Caco-2 (cell line): Measurements from ENCODE around the gene PODXL2. TPM values are rescaled to one million over a fixed set of nuclear protein-coding genes. Genes with fewer than 3 reads are reported as not detected.
A peak's percentile ranks its signal among the peaks of the same experiment; 100 is the strongest.

Experiments
- BruUV-seq: library from RNA; stranded (reverse); fragments of 400-500 nt; replicated peaks from 2 replicates; lab custom pipeline; 2021; lab: Mats Ljungman, UMichigan
- CTCF ChIA-PET: fragments of 300-600 bp; sonication (Branson Sonifier 250); formaldehyde crosslinking; loops from one replicate; lab custom pipeline; 2022; ENCODE audit warnings: antibody characterized with exemption; lab: Charles Lee
- POLR2A ChIA-PET: fragments of 300-600 bp; sonication (Branson Sonifier 250); formaldehyde crosslinking; loops from one replicate; lab custom pipeline; 2022; ENCODE audit warnings: antibody characterized with exemption; lab: Charles Lee
- DNase-seq, 2 experiments: peaks; one replicate each; pipeline versions ENCODE4 v3.0.0 to v3.0.0-alpha.2; 2020 to 2022
- H3K27me3 ChIP-seq: replicated peaks from 2 replicates; pipeline ENCODE4 v1.6.0; 2011; ENCODE audit warnings: low read length; ENCODE audit not compliant: control insufficient read depth, insufficient read depth
- H3K36me3 ChIP-seq: 2 replicates; pipeline ENCODE4 v1.5.1; 2011; ENCODE audit warnings: low read length; ENCODE audit not compliant: control insufficient read depth, insufficient read depth
- H3K4me1 ChIP-seq: fragments of 250-450 bp; sonication (Bioruptor Pico); 2 replicates; pipeline ENCODE4 v1.5.1; 2020; ENCODE audit warnings: mild to moderate bottlenecking
- H3K4me3 ChIP-seq: 2 replicates; pipeline ENCODE4 v1.5.1; 2011; ENCODE audit warnings: low read depth, mild to moderate bottlenecking, control low read depth, low read length
- H3K9me3 ChIP-seq: fragments of 250-450 bp; sonication (Bioruptor Pico); 2 replicates; pipeline ENCODE4 v1.5.1; 2020; ENCODE audit warnings: mild to moderate bottlenecking, moderate library complexity
- H3K27ac Mint-ChIP-seq: one replicate; pipeline ENCODE4 v1.8.0; 2022; ENCODE audit warnings: mixed read lengths; ENCODE audit not compliant: unreplicated experiment
- H3K27me3 Mint-ChIP-seq: one replicate; pipeline ENCODE4 v1.8.0; 2022; ENCODE audit warnings: mixed read lengths; ENCODE audit not compliant: insufficient read depth, unreplicated experiment
- H3K36me3 Mint-ChIP-seq: one replicate; pipeline ENCODE4 v1.8.0; 2022; ENCODE audit warnings: mild to moderate bottlenecking, mixed read lengths; ENCODE audit not compliant: insufficient read depth, unreplicated experiment
- H3K4me1 Mint-ChIP-seq: one replicate; pipeline ENCODE4 v1.8.0; 2022; ENCODE audit warnings: low read depth, mixed read lengths; ENCODE audit not compliant: unreplicated experiment
- H3K4me3 Mint-ChIP-seq: one replicate; pipeline ENCODE4 v1.8.0; 2022; ENCODE audit warnings: mild to moderate bottlenecking, moderate library complexity, mixed read lengths; ENCODE audit not compliant: unreplicated experiment
- H3K9me3 Mint-ChIP-seq: one replicate; pipeline ENCODE4 v1.8.0; 2022; ENCODE audit warnings: mixed read lengths; ENCODE audit not compliant: unreplicated experiment
- intact Hi-C: fragments of 100-400 bp; cut with micrococcal nuclease; formaldehyde crosslinking; loops from one replicate; pipeline ENCODE4 v1.10.0; 2022; ENCODE audit not compliant: unreplicated experiment
- total RNA-seq: library from RNA; stranded (reverse); gene quantifications from 2 replicates; pipeline ENCODE4 v1.2.3, GENCODE V29; 2022
- TF ChIP-seq, protein P1 (sequence below), 2 experiments: fragments of 200-600 bp in 1 of 2; IDR thresholded peaks; 1 replicate in 1 of 2; 2 replicates in 1 of 2; pipeline versions ENCODE4 v1.5.1 to v1.8.0; 2011 to 2022; ENCODE audit warnings: antibody characterized with exemption in 1 of 2, control low read depth in 1 of 2, inconsistent platforms in 1 of 2, low read depth in 1 of 2, low read length in 1 of 2, mild to moderate bottlenecking in 1 of 2, moderate library complexity in 1 of 2; ENCODE audit not compliant: insufficient read depth in 1 of 2, severe bottlenecking in 1 of 2, unreplicated experiment in 1 of 2

PODXL2 gene
- total RNA-seq, 1 experiment from 2014 or later = 39.1 TPM

DNA sequence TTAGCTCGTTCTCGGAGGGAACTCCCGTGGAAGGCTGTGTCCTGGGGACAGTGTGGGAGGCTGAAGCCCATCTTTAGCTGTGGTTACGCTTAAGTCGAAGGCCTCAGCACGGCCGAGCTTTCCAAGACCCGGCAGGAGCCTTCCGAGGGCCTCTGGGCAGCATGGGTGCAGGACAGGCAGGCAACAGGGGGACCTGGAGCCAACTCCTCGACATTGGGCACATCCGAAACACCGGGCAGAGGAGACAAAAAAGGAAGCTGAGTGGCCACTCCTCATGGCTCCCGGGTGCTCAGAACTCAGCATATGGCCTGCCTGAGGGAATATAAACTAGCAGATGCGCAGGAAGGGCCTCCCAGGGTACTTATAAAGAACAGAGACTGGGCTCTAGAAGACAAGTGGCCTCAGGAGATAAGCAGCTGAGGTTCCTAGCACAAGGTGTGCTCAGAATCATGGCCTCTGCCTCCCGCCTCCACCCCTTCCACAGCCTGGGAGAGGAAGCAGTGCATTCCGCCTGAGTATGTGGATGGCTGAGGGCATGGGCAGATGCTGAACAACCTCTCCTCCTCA, 77.9 kb downstream of the PODXL2 start:
- Histone ChIP-seq H3K4me1 (no peaks in the 10 kb centered on the region), H3K4me3 (no peak overlapping the region), H3K36me3 (no peaks in the 10 kb centered on the region), H3K27me3 (no peaks in the 10 kb centered on the region), H3K9me3 (no peaks in the 10 kb centered on the region)
- Mint-ChIP-seq H3K9me3 (no peaks in the 10 kb centered on the region), H3K4me1 (no peaks in the 10 kb centered on the region), H3K27ac (no peak overlapping the region), H3K36me3 (no peaks in the 10 kb centered on the region), H3K4me3 (no peak overlapping the region), H3K27me3 (no peaks in the 10 kb centered on the region)
- TF ChIP-seq, protein P1, sequence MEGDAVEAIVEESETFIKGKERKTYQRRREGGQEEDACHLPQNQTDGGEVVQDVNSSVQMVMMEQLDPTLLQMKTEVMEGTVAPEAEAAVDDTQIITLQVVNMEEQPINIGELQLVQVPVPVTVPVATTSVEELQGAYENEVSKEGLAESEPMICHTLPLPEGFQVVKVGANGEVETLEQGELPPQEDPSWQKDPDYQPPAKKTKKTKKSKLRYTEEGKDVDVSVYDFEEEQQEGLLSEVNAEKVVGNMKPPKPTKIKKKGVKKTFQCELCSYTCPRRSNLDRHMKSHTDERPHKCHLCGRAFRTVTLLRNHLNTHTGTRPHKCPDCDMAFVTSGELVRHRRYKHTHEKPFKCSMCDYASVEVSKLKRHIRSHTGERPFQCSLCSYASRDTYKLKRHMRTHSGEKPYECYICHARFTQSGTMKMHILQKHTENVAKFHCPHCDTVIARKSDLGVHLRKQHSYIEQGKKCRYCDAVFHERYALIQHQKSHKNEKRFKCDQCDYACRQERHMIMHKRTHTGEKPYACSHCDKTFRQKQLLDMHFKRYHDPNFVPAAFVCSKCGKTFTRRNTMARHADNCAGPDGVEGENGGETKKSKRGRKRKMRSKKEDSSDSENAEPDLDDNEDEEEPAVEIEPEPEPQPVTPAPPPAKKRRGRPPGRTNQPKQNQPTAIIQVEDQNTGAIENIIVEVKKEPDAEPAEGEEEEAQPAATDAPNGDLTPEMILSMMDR (IDR thresholded peaks at IDR 0.05; ENCODE audit: insufficient read depth in 1 of 2, low read depth in 1 of 2, low read length in 1 of 2, severe bottlenecking in 1 of 2, unreplicated experiment in 1 of 2) = no peak
- POLR2A ChIA-PET = no interaction called here
- CTCF ChIA-PET = no interaction called here
- intact Hi-C loops = no loop called here
- DNase-seq = peak in 1 of 2 experiments; percentile 18
- BruUV-seq = no TSS peak

DNA sequence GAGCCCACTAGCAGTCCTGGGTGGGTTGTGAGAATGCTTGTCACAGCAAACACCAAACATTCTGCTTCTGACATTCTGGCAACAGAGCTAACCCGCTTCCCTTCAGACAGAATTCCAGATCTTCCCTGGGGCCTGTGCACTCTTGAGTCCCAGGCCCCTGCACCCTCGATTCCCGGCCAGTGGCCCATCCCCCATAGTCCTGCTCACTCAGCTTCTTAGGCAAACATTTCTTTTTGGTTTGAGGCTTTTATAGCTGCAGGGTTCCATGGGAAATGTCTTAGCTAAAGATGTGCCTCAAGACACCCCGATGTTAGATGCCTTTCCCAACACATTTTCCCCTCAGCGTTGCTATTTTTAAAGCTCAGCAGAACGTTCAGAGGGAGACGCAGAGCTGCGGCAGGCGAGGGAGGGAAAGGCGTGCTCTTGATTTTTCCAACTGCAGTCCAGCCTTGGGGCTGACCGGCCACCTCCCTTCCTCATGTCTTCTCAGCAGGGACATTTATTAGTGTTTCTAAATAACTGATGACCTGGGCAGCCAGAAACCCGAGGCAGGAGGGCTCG, 78.9 kb downstream of the PODXL2 start:
- DNase-seq = peak in 1 of 2 experiments; percentile 16
- Mint-ChIP-seq H3K4me3 (no peak overlapping the region), H3K4me1 (no peaks in the 10 kb centered on the region), H3K27ac (no peak overlapping the region), H3K9me3 (no peaks in the 10 kb centered on the region), H3K27me3 (no peaks in the 10 kb centered on the region), H3K36me3 (no peaks in the 10 kb centered on the region)
- POLR2A ChIA-PET = interaction anchor here (0.7 kb wide), 1 partner anchor 119 kb away, joined by 3 read pairs; no protein-coding TSS in a partner anchor
- Histone ChIP-seq H3K4me3 (no peak overlapping the region), H3K4me1 (no peaks in the 10 kb centered on the region), H3K27me3 (no peaks in the 10 kb centered on the region), H3K36me3 (no peaks in the 10 kb centered on the region), H3K9me3 (no peaks in the 10 kb centered on the region)
- intact Hi-C loops = no loop called here
- BruUV-seq = no TSS peak
- CTCF ChIA-PET = no interaction called here
- TF ChIP-seq, protein P1 (IDR thresholded peaks at IDR 0.05; ENCODE audit: insufficient read depth in 1 of 2, low read depth in 1 of 2, low read length in 1 of 2, severe bottlenecking in 1 of 2, unreplicated experiment in 1 of 2) = no peak

DNA sequence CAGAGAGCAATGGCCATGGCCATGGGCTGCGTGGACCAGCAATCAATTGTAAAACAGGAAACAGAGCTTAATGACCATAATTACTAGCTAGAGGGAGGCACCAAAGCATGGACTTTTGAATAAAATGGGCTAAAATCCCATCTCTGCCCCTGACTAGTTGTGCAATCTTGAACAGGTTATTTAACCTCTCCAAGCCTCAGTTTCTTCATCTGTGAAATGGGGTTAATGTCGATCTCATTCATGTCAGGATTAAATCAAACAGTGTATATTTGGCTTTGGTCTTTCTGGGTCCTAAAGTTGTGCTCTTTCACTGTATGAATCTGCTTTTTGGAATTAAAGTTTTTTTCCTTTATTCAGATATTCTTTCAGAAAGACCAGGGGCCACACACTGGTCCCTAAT, 79.9 kb downstream of the PODXL2 start:
- intact Hi-C loops = no loop called here
- Mint-ChIP-seq H3K27me3 (no peaks in the 10 kb centered on the region), H3K4me1 (no peaks in the 10 kb centered on the region), H3K4me3 (no peak overlapping the region), H3K9me3 (no peaks in the 10 kb centered on the region), H3K36me3 (no peaks in the 10 kb centered on the region), H3K27ac (no peak overlapping the region)
- H3K9me3 ChIP-seq = no peaks in the 10 kb centered on the region
- CTCF ChIA-PET = no interaction called here
- no peak overlapping the region for H3K4me3 ChIP-seq
- no TSS peak for BruUV-seq
- H3K4me1 ChIP-seq = no peaks in the 10 kb centered on the region
- DNase-seq = no peak
- TF ChIP-seq, protein P1 (IDR thresholded peaks at IDR 0.05; ENCODE audit: insufficient read depth in 1 of 2, low read depth in 1 of 2, low read length in 1 of 2, severe bottlenecking in 1 of 2, unreplicated experiment in 1 of 2) = no peak
- H3K27me3 ChIP-seq = no peaks in the 10 kb centered on the region
- no peaks in the 10 kb centered on the region for H3K36me3 ChIP-seq
- POLR2A ChIA-PET = no interaction called here
